MM.1S (cell line): Measurements from ENCODE around the gene CLTA.

Experiments used
- CTCF ChIP-seq: fragments of 300-600 bp; sonication (generic); IDR thresholded peaks from 2 replicates; pipeline ENCODE4 v1.5.1; 2016; ENCODE audit warnings: antibody characterized with exemption, low read length, mixed read lengths
- EZH2 ChIP-seq: fragments of 300-600 bp; sonication (generic); optimal IDR thresholded peaks from 2 replicates; pipeline ENCODE3; 2017; ENCODE audit warnings: low read depth, mild to moderate bottlenecking, antibody characterized with exemption, low read length, mixed read lengths

- no peak for TF ChIP-seq CTCF
- no peak for TF ChIP-seq EZH2
Observed at GRCh38 chr9:36169166-36169565, 21.6 kb upstream of the CLTA start, which contains the start of gene CCIN.
